ENCODE measurements around the gene TWNK.

The TWNK gene

DNA sequence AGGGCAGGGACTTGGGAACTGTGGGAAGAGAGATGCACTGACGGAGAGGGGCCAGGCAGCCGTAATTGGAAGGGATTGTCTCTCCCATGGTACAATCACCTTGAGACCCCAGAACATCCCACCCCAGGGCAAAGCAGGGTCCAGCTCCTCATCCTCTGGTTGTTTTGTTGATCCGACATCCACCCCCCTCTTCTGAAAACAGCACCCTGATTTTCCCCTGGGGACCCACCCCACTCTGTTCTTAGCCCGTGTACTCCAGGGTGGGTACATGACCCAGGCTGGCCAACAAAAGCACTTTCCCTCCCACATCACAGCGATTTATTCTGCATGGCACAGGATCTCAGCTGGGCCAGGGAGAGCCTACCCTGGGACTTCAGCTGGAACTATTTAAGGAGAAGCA lies 29.5 kb downstream of the TWNK start:
- H3K4me3 ChIP-seq (ENCODE audit: low read depth, low read length): no peak overlapping the region
- DNase-seq (ENCODE audit: low read depth): no peak
- TF ChIP-seq, protein P1, sequence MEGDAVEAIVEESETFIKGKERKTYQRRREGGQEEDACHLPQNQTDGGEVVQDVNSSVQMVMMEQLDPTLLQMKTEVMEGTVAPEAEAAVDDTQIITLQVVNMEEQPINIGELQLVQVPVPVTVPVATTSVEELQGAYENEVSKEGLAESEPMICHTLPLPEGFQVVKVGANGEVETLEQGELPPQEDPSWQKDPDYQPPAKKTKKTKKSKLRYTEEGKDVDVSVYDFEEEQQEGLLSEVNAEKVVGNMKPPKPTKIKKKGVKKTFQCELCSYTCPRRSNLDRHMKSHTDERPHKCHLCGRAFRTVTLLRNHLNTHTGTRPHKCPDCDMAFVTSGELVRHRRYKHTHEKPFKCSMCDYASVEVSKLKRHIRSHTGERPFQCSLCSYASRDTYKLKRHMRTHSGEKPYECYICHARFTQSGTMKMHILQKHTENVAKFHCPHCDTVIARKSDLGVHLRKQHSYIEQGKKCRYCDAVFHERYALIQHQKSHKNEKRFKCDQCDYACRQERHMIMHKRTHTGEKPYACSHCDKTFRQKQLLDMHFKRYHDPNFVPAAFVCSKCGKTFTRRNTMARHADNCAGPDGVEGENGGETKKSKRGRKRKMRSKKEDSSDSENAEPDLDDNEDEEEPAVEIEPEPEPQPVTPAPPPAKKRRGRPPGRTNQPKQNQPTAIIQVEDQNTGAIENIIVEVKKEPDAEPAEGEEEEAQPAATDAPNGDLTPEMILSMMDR (IDR thresholded peaks at IDR 0.05; ENCODE audit: control insufficient read depth, extremely low read depth, insufficient read depth): no peak

GRCh38 chr10:101018118-101018599 lies 30.8 kb downstream of the TWNK start:
- TF ChIP-seq, protein P1 (IDR thresholded peaks at IDR 0.05; ENCODE audit: control insufficient read depth, extremely low read depth, insufficient read depth): no peak
- no peak for DNase-seq (ENCODE audit: low read depth)
- H3K4me3 ChIP-seq (ENCODE audit: low read depth, low read length): no peak overlapping the region

DNA sequence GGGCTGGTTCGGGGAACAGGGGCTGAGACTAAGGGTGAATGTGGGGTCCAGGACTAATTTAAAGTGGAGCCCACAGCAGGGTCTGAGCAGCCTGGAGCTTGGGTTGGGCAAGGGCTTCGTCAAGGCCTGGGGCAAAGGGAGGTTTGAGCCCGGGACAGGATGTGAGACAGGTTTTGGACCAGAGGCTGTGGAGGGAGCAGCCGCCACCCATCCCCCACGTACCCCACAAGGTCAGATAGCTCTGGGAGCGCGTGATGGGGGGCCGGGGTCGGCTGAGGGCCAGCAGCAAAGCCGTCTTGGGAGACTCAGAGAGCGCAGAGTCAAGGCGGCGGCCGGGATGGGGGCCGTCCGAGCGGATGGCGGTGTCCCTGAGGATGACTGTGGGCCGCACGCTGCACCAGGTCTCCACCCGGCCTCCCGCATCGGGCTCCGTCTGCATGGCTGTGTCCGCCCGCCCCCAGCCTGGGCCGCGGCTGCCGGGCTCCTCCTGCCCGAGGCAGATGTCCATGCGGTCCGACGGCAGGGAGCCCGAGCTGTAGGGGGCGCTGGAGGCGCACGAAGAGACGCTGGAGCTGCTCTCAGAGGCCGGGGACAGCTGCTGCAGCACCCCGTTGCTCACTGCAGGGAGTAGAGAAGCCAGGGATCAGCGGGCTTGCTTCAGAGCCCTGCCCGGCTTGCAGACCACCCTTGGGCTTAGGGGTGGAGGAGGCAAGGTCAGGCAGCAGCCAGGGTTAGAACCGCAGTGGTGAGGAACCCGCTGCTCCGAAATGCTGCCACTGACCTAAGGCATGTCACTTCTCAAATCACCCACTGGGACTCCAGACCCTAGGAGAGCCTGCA lies 31.5 kb downstream of the TWNK start:
- no peak overlapping the region for H3K4me3 ChIP-seq (ENCODE audit: low read depth, low read length)
- DNase-seq (ENCODE audit: low read depth): no peak
- TF ChIP-seq, protein P1 (IDR thresholded peaks at IDR 0.05; ENCODE audit: control insufficient read depth, extremely low read depth, insufficient read depth): peak; percentile 57

GRCh38 chr10:101019440-101019703 lies 32.0 kb downstream of the TWNK start:
- TF ChIP-seq, protein P1 (IDR thresholded peaks at IDR 0.05; ENCODE audit: control insufficient read depth, extremely low read depth, insufficient read depth): no peak
- DNase-seq (ENCODE audit: low read depth): no peak
- no peak overlapping the region for H3K4me3 ChIP-seq (ENCODE audit: low read depth, low read length)

- H3K4me3 ChIP-seq (ENCODE audit: low read depth, low read length): no peak overlapping the region
- no peak for DNase-seq (ENCODE audit: low read depth)
- TF ChIP-seq, protein P1 (IDR thresholded peaks at IDR 0.05; ENCODE audit: control insufficient read depth, extremely low read depth, insufficient read depth): no peak
Observed at GRCh38 chr10:101020427-101021075, 33.2 kb downstream of the TWNK start.

- H3K4me3 ChIP-seq (ENCODE audit: low read depth, low read length): no peak overlapping the region
- DNase-seq (ENCODE audit: low read depth): no peak
- TF ChIP-seq, protein P1 (IDR thresholded peaks at IDR 0.05; ENCODE audit: control insufficient read depth, extremely low read depth, insufficient read depth): no peak
Observed at GRCh38 chr10:101021239-101021638, 33.9 kb downstream of the TWNK start.
